ENCODE results near the gene MYLIP. TPM values are rescaled to one million over a fixed set of nuclear protein-coding genes. Genes with fewer than 3 reads are reported as not detected.

The MYLIP gene
- total RNA-seq, result 10 to 100 TPM; 32.0 to 54.6 (median 41.9) TPM

- TF ChIP-seq, protein P1, sequence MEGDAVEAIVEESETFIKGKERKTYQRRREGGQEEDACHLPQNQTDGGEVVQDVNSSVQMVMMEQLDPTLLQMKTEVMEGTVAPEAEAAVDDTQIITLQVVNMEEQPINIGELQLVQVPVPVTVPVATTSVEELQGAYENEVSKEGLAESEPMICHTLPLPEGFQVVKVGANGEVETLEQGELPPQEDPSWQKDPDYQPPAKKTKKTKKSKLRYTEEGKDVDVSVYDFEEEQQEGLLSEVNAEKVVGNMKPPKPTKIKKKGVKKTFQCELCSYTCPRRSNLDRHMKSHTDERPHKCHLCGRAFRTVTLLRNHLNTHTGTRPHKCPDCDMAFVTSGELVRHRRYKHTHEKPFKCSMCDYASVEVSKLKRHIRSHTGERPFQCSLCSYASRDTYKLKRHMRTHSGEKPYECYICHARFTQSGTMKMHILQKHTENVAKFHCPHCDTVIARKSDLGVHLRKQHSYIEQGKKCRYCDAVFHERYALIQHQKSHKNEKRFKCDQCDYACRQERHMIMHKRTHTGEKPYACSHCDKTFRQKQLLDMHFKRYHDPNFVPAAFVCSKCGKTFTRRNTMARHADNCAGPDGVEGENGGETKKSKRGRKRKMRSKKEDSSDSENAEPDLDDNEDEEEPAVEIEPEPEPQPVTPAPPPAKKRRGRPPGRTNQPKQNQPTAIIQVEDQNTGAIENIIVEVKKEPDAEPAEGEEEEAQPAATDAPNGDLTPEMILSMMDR (IDR thresholded peaks at IDR 0.05; ENCODE audit: low read depth), result no peak
Measured at GRCh38 chr6:16128759-16129622, at the start of gene MYLIP. MYLIP (plus strand) TSS chr6:16129086; CDS start chr6:16129323, 237 bp downstream.

- TF ChIP-seq, protein P1 (IDR thresholded peaks at IDR 0.05; ENCODE audit: low read depth), result no peak
Measured at GRCh38 chr6:16079354-16079753, 49.5 kb upstream of the MYLIP start.

GRCh38 chr6:16080204-16080603 lies 48.7 kb upstream of the MYLIP start:
- TF ChIP-seq, protein P1 (IDR thresholded peaks at IDR 0.05; ENCODE audit: low read depth), result no peak

GRCh38 chr6:16081326-16081725 lies 47.6 kb upstream of the MYLIP start:
- TF ChIP-seq, protein P1 (IDR thresholded peaks at IDR 0.05; ENCODE audit: low read depth), result no peak

GRCh38 chr6:16082361-16082760 lies 46.5 kb upstream of the MYLIP start:
- TF ChIP-seq, protein P1 (IDR thresholded peaks at IDR 0.05; ENCODE audit: low read depth), result no peak

GRCh38 chr6:16086965-16087364 lies 41.9 kb upstream of the MYLIP start:
- TF ChIP-seq, protein P1 (IDR thresholded peaks at IDR 0.05; ENCODE audit: low read depth), result no peak

DNA sequence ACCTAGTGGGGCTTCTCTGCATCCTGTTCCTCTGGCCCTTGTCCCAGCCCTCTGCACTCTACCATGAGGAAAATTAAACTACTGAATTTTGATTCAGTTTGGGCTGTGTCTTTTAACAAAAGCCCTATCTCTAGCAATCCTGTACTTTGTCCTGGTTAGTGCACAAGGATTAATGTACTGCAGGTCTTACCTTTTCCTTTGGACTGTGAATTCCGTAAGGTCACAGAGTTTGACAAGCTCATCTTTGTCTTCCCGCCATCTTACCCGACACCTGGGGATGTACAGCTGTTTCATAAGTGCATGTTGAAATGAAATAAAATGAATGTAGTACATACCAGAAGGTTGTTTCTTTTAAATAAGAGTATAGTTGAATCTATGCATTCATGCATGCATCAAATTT lies 41.5 kb upstream of the MYLIP start:
- TF ChIP-seq, protein P1 (IDR thresholded peaks at IDR 0.05; ENCODE audit: low read depth), result no peak

Measured in subcutaneous adipose tissue (tissue), 4 donors.